Activated CD4-positive, CD25-positive, alpha-beta regulatory T cell (primary cell): ENCODE measurements around the gene MFSD11.
"Not testable (repeated sequence)": the region's sequence is repeated elsewhere in the genome, so short reads cannot be mapped to it uniquely, and the experiment has no call there.

Experiments
- DNase-seq, 4 experiments: peaks; one replicate each; lab custom pipeline; 2025; lab: John Stamatoyannopoulos, UW

MFSD11 gene

GRCh38 chr17:76709077-76709950 is 28.6 kb upstream of the MFSD11 start:
- no peak for DNase-seq

DNA sequence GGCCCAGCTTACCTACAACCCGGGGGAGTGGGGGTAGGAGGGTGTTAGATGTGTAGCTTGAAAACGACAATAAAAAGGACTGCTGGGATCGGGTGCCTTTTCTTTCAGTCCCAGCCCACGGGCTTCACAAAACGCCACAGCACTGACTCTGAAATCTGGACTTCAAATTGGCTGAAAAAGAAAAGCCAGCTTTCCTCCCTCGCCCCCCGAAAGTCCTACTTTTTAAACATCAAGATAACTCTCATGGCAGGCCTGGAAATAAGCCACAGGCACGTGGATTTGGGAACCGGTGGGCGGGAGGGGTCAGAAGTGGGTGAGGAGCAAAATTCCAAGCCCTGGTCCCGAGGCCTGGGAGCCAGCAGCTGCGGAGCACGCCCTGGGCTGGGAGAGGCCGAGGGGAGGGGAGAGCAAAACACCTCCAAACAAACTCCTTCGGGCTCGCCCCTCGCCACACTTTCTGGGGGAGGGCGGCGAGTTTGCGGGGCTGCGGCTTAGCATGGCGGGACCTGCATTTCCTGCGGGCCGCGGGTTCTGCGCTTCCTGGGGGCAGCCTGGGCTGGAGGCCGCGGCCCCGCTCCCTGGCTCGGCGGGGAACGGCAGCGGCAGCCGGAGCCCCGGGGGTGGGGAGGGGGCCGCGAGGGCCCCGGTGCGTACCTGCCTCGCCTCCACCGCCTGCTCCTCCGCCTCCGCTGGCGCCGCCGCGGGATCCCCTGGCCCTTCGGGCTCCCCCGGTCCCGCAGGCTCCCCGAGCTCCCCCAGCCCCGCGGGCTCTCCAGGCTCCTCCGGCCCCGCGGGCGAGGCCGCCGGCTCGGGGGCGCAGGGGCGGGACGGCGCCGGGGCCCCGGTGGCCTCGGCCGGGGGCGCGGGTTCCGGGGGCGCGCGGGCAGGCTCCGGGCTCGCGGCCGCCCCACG is 27.7 kb upstream of the MFSD11 start:
- DNase-seq, result not testable (repeated sequence)

DNA sequence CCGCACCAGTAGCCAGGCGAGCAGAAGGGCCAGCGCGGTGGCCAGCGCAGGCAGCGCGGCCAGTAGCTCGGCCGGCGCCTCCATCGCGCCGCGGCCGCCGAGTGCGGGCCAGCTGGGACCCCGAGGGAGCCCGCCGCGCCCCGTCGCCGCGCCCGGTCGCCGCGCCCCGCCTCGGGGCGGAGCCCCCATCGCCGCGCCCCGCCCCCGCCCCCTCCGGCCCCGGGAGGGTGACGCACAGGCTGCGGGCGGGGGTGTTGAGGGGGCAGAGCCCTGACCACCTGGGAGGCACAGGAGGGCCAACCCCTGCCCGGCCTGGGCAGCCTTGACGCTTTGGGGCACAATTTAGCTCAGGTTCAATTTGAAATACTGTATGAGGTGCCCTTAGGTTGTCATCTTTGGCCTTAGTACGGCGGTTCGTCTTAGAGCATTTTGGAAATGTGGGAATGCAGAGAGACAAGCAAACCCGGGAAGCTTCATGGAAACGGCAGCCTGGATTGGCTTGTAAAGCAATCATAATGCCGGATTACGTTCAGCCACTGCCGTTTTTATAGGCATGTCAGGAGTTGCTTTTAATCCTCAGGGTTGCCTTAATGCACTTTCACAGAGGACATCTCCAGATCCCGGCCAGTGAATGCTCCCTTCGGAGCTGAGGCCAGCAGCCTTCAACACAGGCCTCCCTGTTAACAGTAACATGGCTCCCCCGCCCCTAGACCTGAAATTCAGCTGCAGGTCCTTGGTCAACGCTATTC is 26.9 kb upstream of the MFSD11 start, which contains the start of gene MXRA7:
Gene MXRA7 (minus strand): TSS at position 103 of the 749 bp plus-strand sequence. CDS start 19 bp downstream, at position 84.
- peak; percentile 8 to 23 (median 18) for DNase-seq

GRCh38 chr17:76712321-76712720 is 25.6 kb upstream of the MFSD11 start:
- not testable (repeated sequence) for DNase-seq

DNA sequence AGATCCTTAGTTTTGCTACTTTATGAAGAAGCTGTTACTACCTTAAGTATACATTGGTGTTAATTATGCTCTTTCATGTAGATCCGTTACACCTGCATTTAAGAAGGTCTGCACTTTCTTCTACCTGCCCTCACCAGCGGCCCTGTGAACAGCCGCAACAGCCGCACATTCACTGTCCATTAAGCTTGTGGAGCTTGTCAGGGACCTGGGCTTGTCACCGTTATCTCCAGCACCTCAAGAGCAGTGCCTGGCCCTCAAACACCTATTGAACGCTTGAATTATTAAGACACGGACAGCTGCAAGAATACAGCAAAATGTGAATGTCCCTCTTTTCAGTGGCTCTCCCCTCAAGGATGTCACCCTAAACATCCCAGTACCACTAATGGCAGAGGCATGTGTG is 24.2 kb upstream of the MFSD11 start:
- no peak for DNase-seq

DNA sequence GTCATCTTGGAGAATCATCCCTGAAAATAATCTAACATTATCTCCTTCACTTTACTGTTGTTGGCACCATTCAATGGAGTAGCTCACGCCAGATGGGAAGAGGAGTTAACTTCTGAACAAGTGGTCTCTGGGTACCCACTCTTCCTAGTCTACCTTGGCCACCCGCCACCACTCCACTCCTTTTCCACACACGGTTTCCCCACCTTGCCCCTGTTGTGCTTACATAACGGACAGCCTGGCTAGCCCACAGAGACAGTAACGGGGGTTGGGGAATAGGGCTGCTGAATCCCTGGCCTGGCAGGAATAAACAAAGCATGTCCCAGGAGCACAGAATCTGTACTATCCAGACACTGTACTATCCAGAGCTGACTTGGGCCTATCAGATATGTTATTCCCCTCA is 23.6 kb upstream of the MFSD11 start:
- DNase-seq, result no peak

- DNase-seq, result peak; percentile 58 to 74 (median 64)
Measured at GRCh38 chr17:76714822-76715495, 23.0 kb upstream of the MFSD11 start.

- no peak for DNase-seq
Measured at GRCh38 chr17:76715496-76715830, 22.5 kb upstream of the MFSD11 start.

GRCh38 chr17:76716146-76716838 is 21.6 kb upstream of the MFSD11 start:
- DNase-seq, result no peak

GRCh38 chr17:76716839-76717215 is 21.1 kb upstream of the MFSD11 start:
- DNase-seq, result no peak

DNA sequence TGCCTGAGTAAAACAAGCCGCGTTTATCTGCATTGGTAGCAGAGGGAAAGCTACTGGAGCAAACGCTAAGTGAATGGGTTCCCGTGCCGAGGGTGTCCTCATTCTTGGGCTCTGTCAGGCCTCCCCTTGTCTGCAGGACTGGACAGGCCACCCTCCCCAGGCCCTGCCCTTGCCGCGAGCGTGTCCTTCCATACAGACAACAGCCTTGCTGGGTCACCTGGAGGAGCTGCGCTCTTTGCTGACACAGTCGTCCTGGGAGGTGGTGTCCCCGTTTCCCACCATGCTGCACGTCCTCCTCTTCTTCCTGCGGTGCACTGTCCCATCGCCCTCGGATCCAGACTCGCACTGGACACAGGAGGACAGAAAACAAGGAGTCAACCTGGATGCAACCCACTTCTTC is 19.4 kb upstream of the MFSD11 start:
- no peak for DNase-seq

DNA sequence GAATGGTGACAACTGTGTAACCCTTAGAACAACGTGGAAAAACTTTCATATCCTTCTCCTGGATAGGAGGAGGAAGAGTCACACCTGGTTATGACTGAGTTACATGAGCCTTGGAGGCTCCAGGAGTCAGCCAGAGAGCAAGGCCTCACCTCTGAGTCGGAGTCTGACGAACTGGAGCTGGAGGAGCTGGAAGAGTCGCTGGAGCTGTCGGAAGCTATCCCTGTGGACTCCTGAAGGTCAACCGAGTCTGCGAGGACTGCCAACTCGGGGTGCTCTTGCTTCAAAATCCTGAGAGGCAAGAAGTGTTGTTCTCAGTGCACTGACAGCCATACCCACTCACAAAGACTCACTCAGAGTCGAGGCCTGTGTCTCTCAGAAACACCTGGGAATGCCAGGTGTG is 17.7 kb upstream of the MFSD11 start:
- no peak for DNase-seq

GRCh38 chr17:76720941-76721340 is 17.0 kb upstream of the MFSD11 start:
- DNase-seq, result no peak

- no peak for DNase-seq
Measured at GRCh38 chr17:76721463-76721862, 16.5 kb upstream of the MFSD11 start.

- no peak for DNase-seq
Measured at GRCh38 chr17:76722279-76722678, 15.6 kb upstream of the MFSD11 start.

- not testable (repeated sequence) for DNase-seq
Measured at GRCh38 chr17:76722977-76723376, 14.9 kb upstream of the MFSD11 start.

- no peak for DNase-seq
Measured at GRCh38 chr17:76723812-76724211, 14.1 kb upstream of the MFSD11 start.

DNA sequence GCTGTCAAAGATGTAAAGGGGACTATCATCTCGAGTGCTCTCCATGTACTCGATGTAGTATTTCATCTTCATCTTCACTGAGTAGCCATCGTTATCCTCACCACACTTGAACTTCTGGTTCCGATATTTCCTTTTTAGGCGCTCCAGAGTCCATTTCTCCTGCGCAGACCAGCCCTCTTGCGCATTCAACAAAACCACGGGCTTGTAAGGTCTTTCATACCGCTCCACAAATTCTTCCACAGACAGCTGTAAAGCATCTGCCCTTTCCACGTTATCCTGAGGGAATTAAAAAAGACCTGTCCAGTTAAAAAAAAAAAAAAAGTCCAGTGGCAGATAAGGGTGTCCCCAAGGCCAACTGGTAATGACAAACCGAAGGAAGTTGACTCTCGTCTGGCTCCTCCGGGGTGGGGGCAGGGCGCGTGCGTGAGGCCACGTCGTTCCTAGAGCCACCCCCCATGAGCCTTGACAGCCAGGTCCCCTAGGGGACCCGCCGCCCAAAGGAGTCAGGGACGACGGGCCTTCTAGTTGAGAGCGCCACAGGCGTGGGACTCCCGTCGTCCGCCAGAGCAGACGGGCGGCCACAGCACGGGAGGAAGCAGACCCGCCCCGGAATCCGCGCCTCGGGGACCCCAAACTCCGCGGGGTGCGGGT is 12.2 kb upstream of the MFSD11 start:
- DNase-seq, result peak; percentile 47 to 60 (median 52)

- peak in 3 of 4 experiments; percentile 86 to 91 (median 88) for DNase-seq
Measured at GRCh38 chr17:76726231-76726775, 11.6 kb upstream of the MFSD11 start, which contains the start of gene JMJD6. Gene JMJD6, minus strand, starts transcription at chr17:76726606. Its CDS starts 131 bp downstream, at chr17:76726475.
